Measurements from ENCODE around the gene VGLL4. TPM values are rescaled to one million over a fixed set of nuclear protein-coding genes. Genes with fewer than 3 reads are reported as not detected.

VGLL4 gene
- total RNA-seq, 1 experiment from 2014 or later, result 41.2 TPM

DNA sequence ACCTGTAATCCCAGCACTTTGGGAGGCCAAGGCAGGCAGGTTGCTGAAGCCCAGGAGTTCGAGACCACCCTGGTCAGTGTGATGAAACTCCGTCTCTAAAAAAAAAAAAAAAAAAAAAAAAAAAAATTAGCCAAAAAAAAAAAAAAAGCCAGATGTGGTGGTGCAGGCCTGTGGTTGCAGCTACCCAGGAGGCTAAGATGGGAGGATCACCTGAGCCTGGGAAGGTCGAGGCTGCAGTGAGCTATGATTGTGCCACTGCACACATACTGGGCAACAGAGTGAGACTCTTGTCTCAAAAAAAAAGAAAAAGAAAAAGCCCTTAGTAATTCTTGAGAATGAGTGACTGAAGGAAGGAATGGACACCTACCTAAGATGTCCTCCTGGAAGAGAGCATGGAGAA, 105.1 kb downstream of the VGLL4 start:
- Histone ChIP-seq H3K36me3 (ENCODE audit: insufficient read depth, low read length, poor library complexity, severe bottlenecking) (no peaks in the 10 kb centered on the region), H3K27ac (ENCODE audit: low read depth, low read length, poor library complexity, severe bottlenecking) (no peak overlapping the region), H3K4me3 (ENCODE audit: low read depth, low read length, poor library complexity, severe bottlenecking) (no peak overlapping the region), H3K9me3 (ENCODE audit: low read depth, low read length, poor library complexity, severe bottlenecking) (no peaks in the 10 kb centered on the region), H3K27me3 (replicated peaks; ENCODE audit: insufficient read depth, low read depth, low read length, poor library complexity) (no peaks in the 10 kb centered on the region), H3K4me1 (ENCODE audit: insufficient read depth, low read length, poor library complexity, severe bottlenecking) (no peaks in the 10 kb centered on the region)
- CTCF ChIA-PET, result no interaction called here
- intact Hi-C loops (cut with micrococcal nuclease; ENCODE audit: unreplicated experiment), result no loop called here
- no peak for DNase-seq (ENCODE audit: low spot score)
- TF ChIP-seq EZH2 (IDR thresholded peaks at IDR 0.05; ENCODE audit: borderline replicate concordance, low read depth, low read length, poor library complexity, severe bottlenecking), result no peak
- TF ChIP-seq, protein P1, sequence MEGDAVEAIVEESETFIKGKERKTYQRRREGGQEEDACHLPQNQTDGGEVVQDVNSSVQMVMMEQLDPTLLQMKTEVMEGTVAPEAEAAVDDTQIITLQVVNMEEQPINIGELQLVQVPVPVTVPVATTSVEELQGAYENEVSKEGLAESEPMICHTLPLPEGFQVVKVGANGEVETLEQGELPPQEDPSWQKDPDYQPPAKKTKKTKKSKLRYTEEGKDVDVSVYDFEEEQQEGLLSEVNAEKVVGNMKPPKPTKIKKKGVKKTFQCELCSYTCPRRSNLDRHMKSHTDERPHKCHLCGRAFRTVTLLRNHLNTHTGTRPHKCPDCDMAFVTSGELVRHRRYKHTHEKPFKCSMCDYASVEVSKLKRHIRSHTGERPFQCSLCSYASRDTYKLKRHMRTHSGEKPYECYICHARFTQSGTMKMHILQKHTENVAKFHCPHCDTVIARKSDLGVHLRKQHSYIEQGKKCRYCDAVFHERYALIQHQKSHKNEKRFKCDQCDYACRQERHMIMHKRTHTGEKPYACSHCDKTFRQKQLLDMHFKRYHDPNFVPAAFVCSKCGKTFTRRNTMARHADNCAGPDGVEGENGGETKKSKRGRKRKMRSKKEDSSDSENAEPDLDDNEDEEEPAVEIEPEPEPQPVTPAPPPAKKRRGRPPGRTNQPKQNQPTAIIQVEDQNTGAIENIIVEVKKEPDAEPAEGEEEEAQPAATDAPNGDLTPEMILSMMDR (conservative IDR thresholded peaks at IDR 0.05; ENCODE audit: low read depth, low read length), result no peak
- POLR2A ChIA-PET (ENCODE audit: low non-redundant PET), result no interaction called here
- no TSS peak for BruUV-seq (replicated peaks)

DNA sequence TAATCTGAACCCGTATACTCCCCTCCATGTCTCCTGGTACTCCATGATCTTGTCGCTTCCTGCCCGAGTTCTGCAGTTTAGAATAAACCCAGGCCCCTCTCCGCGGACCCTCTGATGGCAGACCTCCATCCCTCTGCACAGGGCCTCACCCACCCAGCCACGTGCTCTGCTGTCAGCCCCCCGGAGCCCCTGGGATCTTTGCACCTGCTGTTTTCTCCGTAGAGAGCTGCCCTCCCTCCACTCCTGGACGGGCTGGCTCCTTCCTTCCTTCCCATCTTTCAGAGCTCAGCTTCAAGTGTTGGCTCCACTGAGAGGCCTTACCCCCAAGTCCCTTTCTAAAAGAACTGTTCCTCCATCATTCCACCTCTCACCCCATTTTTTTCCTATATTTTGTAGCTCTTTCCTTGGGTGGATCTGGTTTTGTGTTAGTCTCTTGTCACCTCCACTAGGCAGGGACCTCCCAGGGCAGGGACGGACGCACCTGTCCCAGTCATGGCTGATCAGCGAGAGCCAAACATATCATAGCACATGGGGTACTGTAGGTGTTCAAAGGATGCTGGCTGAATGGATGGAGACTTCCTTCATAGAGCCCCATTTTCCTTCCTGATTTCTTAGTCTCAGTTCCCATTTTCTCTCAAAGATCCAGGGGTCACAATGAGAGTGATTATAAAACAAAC, 106.6 kb downstream of the VGLL4 start:
- no peaks in the 10 kb centered on the region for H3K27me3 ChIP-seq (replicated peaks; ENCODE audit: insufficient read depth, low read depth, low read length, poor library complexity)
- H3K4me1 ChIP-seq (ENCODE audit: insufficient read depth, low read length, poor library complexity, severe bottlenecking), result no peaks in the 10 kb centered on the region
- DNase-seq (ENCODE audit: low spot score), result no peak
- H3K36me3 ChIP-seq (ENCODE audit: insufficient read depth, low read length, poor library complexity, severe bottlenecking), result no peaks in the 10 kb centered on the region
- TF ChIP-seq, protein P1 (conservative IDR thresholded peaks at IDR 0.05; ENCODE audit: low read depth, low read length), result no peak
- TF ChIP-seq EZH2 (IDR thresholded peaks at IDR 0.05; ENCODE audit: borderline replicate concordance, low read depth, low read length, poor library complexity, severe bottlenecking), result no peak
- no peak overlapping the region for H3K27ac ChIP-seq (ENCODE audit: low read depth, low read length, poor library complexity, severe bottlenecking)
- ChIA-PET POLR2A (ENCODE audit: low non-redundant PET) (no interaction called here), CTCF (no interaction called here)
- H3K9me3 ChIP-seq (ENCODE audit: low read depth, low read length, poor library complexity, severe bottlenecking), result no peaks in the 10 kb centered on the region
- H3K4me3 ChIP-seq (ENCODE audit: low read depth, low read length, poor library complexity, severe bottlenecking), result no peak overlapping the region
- BruUV-seq (replicated peaks), result no TSS peak
- intact Hi-C loops (cut with micrococcal nuclease; ENCODE audit: unreplicated experiment), result no loop called here

DNA sequence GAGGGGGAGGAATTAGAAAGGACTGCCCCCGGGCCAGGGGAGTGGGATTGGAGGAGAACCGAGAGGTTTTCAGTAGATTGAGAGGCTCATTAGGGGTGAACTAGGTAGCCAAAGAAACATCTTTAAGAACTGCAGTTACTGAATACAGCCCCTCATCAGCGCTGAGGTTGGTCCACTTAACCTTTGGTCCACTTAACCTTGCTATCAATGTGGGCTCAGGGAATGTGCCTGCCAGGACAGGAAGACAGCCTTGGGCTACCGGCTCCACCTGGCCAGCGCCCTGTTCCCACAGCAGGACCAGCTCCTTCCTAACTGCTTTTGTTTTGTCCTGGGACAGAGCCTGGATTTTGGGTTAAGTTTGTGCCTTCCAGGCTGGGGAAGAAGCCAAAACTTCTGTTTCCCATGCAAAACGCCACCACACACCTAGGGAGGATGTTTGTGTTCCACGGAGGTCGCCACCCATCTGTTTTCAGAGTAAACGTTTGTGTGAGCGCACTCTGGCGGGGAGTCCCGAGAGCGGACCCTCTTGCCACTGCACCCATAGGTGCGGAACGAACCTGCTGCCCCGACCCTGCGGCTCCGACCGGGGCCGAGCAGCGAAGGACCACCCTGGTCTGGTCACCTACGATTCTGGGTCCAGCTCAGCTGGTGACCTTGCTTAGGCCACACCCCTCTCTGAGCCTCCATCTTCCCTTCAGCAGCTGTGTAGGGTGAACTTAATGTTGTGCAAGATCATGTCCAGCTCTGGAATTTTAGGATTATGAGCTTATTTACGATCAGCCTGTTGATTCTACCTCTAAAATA, 107.4 kb downstream of the VGLL4 start:
- BruUV-seq (replicated peaks), result no TSS peak
- Histone ChIP-seq H3K4me3 (ENCODE audit: low read depth, low read length, poor library complexity, severe bottlenecking) (no peak overlapping the region), H3K27ac (ENCODE audit: low read depth, low read length, poor library complexity, severe bottlenecking) (no peak overlapping the region), H3K4me1 (ENCODE audit: insufficient read depth, low read length, poor library complexity, severe bottlenecking) (no peaks in the 10 kb centered on the region), H3K27me3 (replicated peaks; ENCODE audit: insufficient read depth, low read depth, low read length, poor library complexity) (no peaks in the 10 kb centered on the region), H3K36me3 (ENCODE audit: insufficient read depth, low read length, poor library complexity, severe bottlenecking) (no peaks in the 10 kb centered on the region), H3K9me3 (ENCODE audit: low read depth, low read length, poor library complexity, severe bottlenecking) (no peaks in the 10 kb centered on the region)
- POLR2A ChIA-PET (ENCODE audit: low non-redundant PET), result no interaction called here
- CTCF ChIA-PET, result no interaction called here
- TF ChIP-seq EZH2 (IDR thresholded peaks at IDR 0.05; ENCODE audit: borderline replicate concordance, low read depth, low read length, poor library complexity, severe bottlenecking), result no peak
- TF ChIP-seq, protein P1 (conservative IDR thresholded peaks at IDR 0.05; ENCODE audit: low read depth, low read length), result no peak
- no peak for DNase-seq (ENCODE audit: low spot score)
- intact Hi-C loops (cut with micrococcal nuclease; ENCODE audit: unreplicated experiment), result no loop called here
